ENCODE results near the gene ARRB1.

DNA sequence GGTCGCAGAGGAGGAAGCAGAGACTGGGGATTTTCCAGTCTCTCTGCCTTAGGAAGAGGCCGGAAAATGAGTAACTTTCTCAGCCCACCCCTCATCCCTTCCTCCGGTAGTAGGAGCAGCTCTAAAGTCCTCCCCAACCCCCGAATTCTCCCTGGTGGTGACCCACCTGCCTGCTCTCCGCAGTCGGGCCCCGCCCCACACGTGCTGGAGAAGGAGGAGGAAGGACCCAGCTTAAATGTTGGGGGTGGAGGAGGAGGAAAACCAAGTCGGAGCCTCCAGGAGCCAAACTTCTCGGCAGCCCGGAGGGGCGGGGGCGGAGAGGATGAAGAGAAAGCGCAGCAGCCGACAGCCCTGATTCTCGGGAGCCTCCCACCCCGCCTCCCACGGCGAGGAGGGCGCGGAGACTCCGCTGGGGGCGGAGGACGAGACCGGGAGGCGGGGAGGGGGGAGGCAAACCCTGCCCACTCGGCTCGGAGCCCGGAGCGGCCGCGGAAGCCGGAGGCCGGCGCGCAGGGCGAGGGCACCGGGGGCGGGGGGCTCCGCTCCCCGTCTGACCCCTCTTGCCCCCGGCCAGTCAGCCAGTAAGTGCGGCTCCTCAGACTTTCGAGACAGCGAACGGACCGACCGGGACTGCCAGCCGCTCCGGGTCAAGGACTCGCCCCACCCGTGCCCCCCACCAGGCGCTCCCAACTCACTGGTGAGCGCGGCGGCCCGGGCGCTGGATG, 111.0 kb downstream of the ARRB1 start, which contains the start of gene TPBGL:
- TF ChIP-seq CTCF (IDR thresholded peaks at IDR 0.05; ENCODE audit: low read length) (no peak), EZH2 (IDR thresholded peaks at IDR 0.05; ENCODE audit: borderline replicate concordance, low read length) (no peak)

Data from OCI-LY1 (cell line).